Head of caudate nucleus (tissue), 42 donors: Measurements from ENCODE around the gene CEP131.

Experiments used
- DNase-seq, 42 donors: peaks; one replicate each; pipeline versions ENCODE4 v3.0.0 to v3.0.0-alpha.2; 2020 to 2021; ENCODE audit warnings: mixed read lengths in 7 of 42
- intact Hi-C: fragments of 100-400 bp; cut with DNase I; formaldehyde crosslinking; loops from one replicate; pipeline ENCODE4 v1.15.0; 2022

Gene CEP131

GRCh38 chr17:81194941-81195901, 27.5 kb downstream of the CEP131 start:
- no peak for DNase-seq
- intact Hi-C loops = no loop called here

GRCh38 chr17:81194225-81194760, 28.5 kb downstream of the CEP131 start:
- intact Hi-C loops = no loop called here
- DNase-seq = no peak

DNA sequence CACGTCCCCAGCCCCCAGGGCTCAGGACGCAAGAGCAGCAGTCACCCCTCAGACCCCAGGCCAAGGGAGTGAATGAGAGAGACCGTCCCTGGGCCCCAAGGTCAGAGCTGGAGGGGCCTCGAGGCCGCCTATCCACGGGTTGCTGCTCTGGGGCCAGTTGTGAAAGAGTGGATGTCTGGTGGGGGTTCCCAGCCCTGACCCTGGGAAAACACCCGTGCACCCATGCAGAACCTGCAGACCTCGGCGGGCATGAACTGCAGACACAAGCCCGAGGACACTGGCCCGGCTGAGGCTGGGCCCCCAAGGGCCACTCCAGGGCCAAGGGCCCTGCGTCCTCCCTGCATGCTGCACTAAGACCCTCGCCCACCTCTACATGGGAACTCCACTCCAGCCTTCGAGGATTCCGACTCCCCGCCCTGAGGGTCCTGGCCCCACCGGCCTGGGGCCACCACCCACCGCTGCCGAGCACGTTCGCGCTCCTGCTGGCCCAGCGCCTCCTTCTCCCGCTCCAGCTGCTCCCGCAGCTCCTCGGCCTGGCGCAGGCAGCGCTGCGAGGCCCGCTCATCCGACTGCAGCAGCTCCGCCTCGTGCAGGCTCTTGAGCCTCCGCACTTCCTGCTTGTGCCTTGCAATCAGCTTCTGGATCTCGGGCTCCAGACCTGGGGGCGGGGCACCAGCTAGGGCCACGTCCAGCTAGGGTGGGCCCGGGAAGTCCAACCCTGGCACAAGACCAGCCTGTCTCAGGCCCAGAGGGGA, 29.1 kb downstream of the CEP131 start:
- DNase-seq = no peak
- intact Hi-C loops = no loop called here

DNA sequence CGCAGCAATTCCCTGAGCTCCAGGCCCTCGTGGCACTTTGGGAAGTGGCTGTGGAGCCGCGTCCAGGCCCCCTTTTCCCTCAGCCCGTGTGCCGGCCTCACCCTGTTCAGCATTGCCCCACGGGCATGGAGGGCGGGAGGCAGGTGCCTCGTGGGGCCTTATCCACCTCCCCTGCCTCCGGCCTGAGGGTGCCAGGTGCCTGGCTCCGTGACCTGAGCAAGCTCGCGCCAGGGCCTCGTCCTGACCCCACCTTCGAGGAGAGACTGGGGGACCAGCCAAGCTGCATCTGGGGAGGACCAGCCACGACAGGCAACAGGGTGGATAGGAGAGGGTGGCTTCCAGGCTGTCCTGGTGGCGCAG, 29.7 kb downstream of the CEP131 start:
- intact Hi-C loops = no loop called here
- no peak for DNase-seq

- intact Hi-C loops = no loop called here
- no peak for DNase-seq
These were observed 30.2 kb downstream of the CEP131 start for GRCh38 chr17:81192386-81193050.

DNA sequence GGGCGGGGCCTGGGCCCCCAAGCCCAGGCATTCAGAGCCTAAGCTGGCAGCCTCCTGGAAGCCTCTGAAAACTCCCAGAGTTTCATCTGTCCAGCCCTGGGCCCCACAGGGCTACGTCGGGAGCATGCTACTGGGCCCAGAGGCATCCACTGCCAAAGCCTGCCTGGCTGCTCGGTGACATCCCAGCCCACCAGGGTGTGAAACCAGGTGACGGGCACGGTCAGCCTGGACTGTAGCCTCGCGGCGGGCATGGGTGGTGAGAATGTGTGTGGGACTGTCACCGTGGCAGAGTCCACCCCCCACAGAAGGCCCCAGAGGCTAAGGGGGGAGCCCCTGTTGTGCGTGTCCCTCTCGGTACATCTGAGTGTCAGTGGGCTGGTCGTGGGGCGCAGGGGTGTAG, 31.1 kb downstream of the CEP131 start:
- no peak for DNase-seq
- intact Hi-C loops = no loop called here

- no peak for DNase-seq
- intact Hi-C loops = no loop called here
These were observed 31.6 kb downstream of the CEP131 start for GRCh38 chr17:81191116-81191515.

- no peak for DNase-seq
- intact Hi-C loops = no loop called here
These were observed 32.2 kb downstream of the CEP131 start for GRCh38 chr17:81190591-81190990.

DNA sequence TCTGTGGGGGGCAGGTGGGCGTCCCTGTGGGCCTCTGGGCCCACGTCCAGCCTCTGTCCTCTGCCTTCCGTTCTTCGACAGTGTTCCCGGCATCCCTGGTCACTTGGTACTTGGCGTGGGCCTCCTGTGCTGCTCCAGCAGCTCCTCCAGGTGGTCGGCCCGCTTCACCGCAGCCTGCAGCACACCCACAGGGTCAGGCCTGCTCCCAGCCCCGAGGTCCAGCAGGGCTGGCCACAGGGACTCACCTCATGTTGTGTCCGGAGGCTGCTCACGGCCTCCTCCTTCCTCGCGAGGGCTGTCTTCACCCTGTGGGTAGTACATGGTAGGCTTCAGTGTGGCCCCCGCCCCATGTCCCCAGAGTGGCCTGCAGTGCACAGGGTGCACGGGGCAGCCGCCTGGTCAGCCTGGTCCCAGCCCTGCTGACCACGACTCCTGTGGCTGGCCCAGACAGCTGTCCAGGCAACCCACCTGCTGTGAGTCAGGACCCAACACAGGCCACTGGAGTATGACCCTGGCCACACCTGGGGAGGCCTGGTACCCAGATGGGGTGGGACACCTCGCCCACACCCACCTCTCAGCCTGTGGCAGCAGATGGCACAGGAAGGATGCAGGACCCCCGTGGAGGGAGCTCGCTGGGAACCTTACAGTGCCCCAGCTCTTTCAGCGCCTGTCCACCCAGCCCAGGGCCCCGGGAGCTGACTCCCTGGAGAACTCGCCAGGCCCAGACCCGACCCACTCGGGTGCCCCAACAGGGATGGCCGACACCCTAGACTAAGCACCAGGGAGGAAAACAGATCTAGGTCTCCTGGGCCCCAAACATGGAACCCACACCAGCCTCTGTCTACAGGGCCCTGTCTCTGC, 32.9 kb downstream of the CEP131 start:
- intact Hi-C loops = no loop called here
- peak in 40 of 42 donors; percentile 18 to 83 (median 46) for DNase-seq

DNA sequence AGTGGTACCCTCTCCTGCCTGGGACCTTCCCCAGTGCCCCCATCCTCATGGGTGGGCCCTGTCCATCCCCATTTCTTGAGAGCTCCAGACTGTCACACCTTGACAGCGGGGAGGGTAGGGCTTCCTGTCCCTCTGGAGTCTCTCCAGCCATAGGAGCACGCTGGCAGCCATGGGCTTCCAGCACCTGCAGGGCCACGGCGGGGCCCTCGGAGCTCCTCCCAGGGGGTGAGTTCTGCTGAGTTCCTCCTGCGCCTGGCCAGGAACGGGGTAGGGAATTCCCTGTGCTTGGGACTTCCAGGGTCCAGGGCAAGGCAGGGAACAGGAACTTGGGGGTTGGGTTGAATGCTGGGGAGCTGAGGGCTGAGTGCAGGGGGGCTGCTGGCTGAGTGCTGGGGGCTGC, 33.7 kb downstream of the CEP131 start:
- intact Hi-C loops = no loop called here
- no peak for DNase-seq

DNA sequence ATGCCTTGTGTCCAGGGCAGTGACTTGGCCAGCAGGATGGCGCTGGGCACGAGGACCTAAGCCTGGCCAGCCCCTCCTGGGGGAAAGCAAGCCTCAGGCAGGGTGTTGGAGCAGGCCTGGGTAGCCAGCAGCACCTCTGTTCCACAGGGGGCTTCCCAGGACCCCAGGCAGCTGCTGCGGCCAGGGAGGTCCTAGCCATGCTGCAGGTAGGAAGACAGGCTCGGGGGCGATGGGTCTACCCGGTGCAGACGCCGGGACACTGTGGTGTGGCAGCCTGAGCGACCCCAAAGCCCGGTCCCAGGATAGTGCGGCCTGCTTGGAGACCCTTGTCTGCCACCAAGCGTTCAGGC, 34.3 kb downstream of the CEP131 start:
- no peak for DNase-seq
- intact Hi-C loops = no loop called here

GRCh38 chr17:81187586-81188490, 34.9 kb downstream of the CEP131 start:
- intact Hi-C loops = no loop called here
- no peak for DNase-seq

DNA sequence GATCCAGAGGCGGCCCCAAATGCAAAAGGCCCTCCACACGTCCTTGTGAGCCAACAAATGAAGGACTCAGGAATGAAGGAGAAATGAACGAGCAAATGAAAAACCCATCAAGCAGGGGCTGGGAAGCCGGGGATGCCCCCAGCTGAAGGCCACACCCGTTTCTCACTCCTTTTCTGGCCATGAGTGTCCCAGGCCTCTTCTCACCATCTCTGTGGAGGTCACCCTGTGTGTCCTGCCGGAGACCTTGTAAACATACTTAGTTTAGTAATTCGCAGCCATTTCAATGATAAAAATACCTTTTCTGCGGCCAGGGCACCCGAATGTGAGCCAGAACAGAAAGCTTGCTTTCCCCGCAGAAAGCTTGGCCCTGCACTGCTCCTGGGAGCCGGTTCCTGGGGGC, 35.6 kb downstream of the CEP131 start:
- no peak for DNase-seq
- intact Hi-C loops = no loop called here

DNA sequence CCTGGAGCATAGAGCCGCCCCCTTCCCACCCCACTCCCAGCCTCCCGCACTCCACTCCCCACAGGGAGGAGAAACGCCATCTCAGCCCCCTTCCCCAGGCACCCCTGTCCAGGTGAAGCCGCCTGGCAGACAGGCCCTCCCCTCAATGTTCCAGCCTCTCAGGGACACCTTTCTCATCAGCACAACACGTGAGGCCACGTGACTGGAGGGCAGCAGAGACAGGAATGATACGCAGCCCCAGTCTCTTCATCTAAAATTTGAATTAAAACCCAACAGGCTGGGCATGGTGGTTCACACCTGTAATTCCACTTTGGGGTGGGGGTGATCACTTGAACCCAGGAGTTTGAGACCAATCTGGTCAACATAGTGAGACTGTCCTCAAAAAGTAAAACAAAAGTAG, 36.6 kb downstream of the CEP131 start:
- intact Hi-C loops = no loop called here
- no peak for DNase-seq

- DNase-seq = no peak
- intact Hi-C loops = no loop called here
These were observed 38.2 kb downstream of the CEP131 start for GRCh38 chr17:81184555-81184954.

DNA sequence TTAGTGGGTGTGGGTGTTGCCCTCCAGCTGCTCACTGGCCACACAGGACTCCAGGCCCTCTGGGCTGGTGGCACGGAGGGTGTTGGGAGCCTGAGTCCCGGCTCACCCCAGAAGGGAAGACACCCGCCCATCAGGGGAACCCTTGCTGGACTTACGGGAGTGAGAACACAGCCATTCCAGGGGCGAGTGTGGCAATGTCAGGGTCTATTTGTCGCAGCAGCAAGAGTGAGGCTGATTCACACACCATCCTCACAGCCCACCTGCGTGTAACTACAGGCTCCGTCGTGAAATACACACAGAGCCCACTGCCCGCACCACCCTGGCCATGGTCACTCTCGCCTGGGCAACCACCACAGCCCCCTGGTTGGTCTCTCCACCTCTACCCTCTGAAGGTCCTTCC, 39.0 kb downstream of the CEP131 start:
- intact Hi-C loops = no loop called here
- DNase-seq = no peak

- no peak for DNase-seq
- intact Hi-C loops = no loop called here
These were observed 39.4 kb downstream of the CEP131 start for GRCh38 chr17:81183316-81183715.

- intact Hi-C loops = no loop called here
- DNase-seq = no peak
These were observed 40.2 kb downstream of the CEP131 start for GRCh38 chr17:81182596-81182995.
